Thyroid gland (tissue), 4 donors: Measurements from ENCODE around the gene SHISAL2A.
A peak's percentile ranks its signal among the peaks of the same experiment; 100 is the strongest.

Experiments
- POLR2A ChIP-seq, 2 donors: fragments of 450-650 bp; IDR thresholded peaks; one replicate each; pipeline ENCODE4 v1.6.1; 2017; ENCODE audit warnings: antibody characterized with exemption in 2 of 2, mild to moderate bottlenecking in 2 of 2, moderate library complexity in 1 of 2
- TF ChIP-seq, protein P1 (sequence below), 6 experiments: fragments of 200-600 bp in 3 of 6; fragments of 450-650 bp in 3 of 6; sonication (generic) in 3 of 6; IDR thresholded peaks; one replicate each; pipeline ENCODE4 v1.5.1; 2016 to 2019; ENCODE audit warnings: antibody characterized with exemption in 6 of 6, mild to moderate bottlenecking in 2 of 6, inconsistent platforms in 1 of 6, moderate library complexity in 1 of 6

DNA sequence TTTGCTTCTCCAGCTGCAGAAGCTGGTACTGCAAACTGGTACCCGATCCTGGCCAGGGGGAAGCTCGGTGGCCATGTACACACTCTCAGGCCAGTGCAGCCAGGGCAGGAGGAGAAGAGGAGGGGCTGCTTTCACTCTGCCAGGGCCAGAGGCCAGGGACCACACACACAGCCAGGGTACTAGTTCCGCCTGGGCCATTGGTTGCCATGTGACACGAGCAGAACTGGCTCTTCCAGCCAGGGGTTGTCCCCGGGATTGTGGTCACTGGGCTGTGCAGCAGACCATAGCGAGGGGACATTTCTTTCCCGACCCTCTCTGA, 3.7 kb upstream of the SHISAL2A start:
- no peak for TF ChIP-seq POLR2A (IDR thresholded peaks at IDR 0.05)
- TF ChIP-seq, protein P1, sequence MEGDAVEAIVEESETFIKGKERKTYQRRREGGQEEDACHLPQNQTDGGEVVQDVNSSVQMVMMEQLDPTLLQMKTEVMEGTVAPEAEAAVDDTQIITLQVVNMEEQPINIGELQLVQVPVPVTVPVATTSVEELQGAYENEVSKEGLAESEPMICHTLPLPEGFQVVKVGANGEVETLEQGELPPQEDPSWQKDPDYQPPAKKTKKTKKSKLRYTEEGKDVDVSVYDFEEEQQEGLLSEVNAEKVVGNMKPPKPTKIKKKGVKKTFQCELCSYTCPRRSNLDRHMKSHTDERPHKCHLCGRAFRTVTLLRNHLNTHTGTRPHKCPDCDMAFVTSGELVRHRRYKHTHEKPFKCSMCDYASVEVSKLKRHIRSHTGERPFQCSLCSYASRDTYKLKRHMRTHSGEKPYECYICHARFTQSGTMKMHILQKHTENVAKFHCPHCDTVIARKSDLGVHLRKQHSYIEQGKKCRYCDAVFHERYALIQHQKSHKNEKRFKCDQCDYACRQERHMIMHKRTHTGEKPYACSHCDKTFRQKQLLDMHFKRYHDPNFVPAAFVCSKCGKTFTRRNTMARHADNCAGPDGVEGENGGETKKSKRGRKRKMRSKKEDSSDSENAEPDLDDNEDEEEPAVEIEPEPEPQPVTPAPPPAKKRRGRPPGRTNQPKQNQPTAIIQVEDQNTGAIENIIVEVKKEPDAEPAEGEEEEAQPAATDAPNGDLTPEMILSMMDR (IDR thresholded peaks at IDR 0.05) = peak in 1 of 6 experiments; percentile 14
